HG02870 (cell line): ENCODE results near the gene PCDHA9.

Experiments used
- ATAC-seq: cut with Tn5 transposase; IDR thresholded peaks from one replicate; pipeline ENCODE4 v1.9.1; 2021; ENCODE audit warnings: mild to moderate bottlenecking, moderate library complexity; ENCODE audit not compliant: unreplicated experiment

Gene PCDHA9

GRCh38 chr5:140877262-140877581, 29.0 kb downstream of the PCDHA9 start:
- no peak for ATAC-seq

GRCh38 chr5:140881889-140882590, 33.9 kb downstream of the PCDHA9 start, which contains the start of gene PCDHA13:
Gene PCDHA13 (plus strand): TSS chr5:140882124. CDS start chr5:140882269, 145 bp downstream.
- ATAC-seq, result no peak

- no peak for ATAC-seq
These were observed 34.4 kb downstream of the PCDHA9 start for GRCh38 chr5:140882591-140882899.

GRCh38 chr5:140883373-140883772, 35.2 kb downstream of the PCDHA9 start:
- no peak for ATAC-seq

- no peak for ATAC-seq
These were observed 35.9 kb downstream of the PCDHA9 start for GRCh38 chr5:140883927-140884697.
